Measurements from ENCODE around the gene DNAJC9.

Gene DNAJC9

GRCh38 chr10:73244866-73245477, 2.1 kb downstream of the DNAJC9 start:
- TF ChIP-seq, protein P1, sequence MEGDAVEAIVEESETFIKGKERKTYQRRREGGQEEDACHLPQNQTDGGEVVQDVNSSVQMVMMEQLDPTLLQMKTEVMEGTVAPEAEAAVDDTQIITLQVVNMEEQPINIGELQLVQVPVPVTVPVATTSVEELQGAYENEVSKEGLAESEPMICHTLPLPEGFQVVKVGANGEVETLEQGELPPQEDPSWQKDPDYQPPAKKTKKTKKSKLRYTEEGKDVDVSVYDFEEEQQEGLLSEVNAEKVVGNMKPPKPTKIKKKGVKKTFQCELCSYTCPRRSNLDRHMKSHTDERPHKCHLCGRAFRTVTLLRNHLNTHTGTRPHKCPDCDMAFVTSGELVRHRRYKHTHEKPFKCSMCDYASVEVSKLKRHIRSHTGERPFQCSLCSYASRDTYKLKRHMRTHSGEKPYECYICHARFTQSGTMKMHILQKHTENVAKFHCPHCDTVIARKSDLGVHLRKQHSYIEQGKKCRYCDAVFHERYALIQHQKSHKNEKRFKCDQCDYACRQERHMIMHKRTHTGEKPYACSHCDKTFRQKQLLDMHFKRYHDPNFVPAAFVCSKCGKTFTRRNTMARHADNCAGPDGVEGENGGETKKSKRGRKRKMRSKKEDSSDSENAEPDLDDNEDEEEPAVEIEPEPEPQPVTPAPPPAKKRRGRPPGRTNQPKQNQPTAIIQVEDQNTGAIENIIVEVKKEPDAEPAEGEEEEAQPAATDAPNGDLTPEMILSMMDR (conservative IDR thresholded peaks at IDR 0.05; ENCODE audit: low read depth): no peak
- DNase-seq (ENCODE audit: low spot score): no peak
- H3K27ac ChIP-seq: no peak overlapping the region
- CTCF ChIA-PET: interaction anchor here (0.6 kb wide), 1 partner anchor 40 kb away, joined by 3 read pairs; no protein-coding TSS in a partner anchor
- POLR2A ChIA-PET (ENCODE audit: low non-redundant PET): no interaction called here

DNA sequence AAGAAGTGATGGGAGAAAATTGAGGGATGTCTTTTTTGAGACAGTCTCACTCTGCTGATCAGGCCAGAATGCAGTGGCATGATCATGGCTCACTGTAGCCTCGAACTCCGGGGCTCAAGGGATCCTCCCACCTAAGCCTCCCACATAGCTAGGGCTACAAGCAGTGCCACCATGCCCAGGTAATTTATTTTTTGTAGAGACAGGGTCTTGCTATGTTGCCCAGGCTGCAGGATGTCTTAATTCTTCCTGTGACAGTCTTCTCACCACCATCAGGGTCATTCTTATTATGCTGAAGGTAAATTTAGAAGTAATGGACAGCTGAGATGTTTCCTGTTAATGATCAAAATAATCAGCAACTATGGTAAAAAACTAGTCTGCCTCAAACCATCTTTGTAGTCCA, 7.1 kb downstream of the DNAJC9 start:
- ChIA-PET POLR2A (ENCODE audit: low non-redundant PET) (no interaction called here), CTCF (interaction anchor here (0.6 kb wide), 1 partner anchor 94 kb away, joined by 3 read pairs; no protein-coding TSS in a partner anchor)
- no peak overlapping the region for H3K27ac ChIP-seq
- no peak for DNase-seq (ENCODE audit: low spot score)
- TF ChIP-seq, protein P1 (conservative IDR thresholded peaks at IDR 0.05; ENCODE audit: low read depth): no peak

- ChIA-PET POLR2A (ENCODE audit: low non-redundant PET) (no interaction called here), CTCF (no interaction called here)
- TF ChIP-seq, protein P1 (conservative IDR thresholded peaks at IDR 0.05; ENCODE audit: low read depth): no peak
- no peak overlapping the region for H3K27ac ChIP-seq
- DNase-seq (ENCODE audit: low spot score): no peak
Observed at GRCh38 chr10:73238990-73239566, 8.0 kb downstream of the DNAJC9 start.

DNA sequence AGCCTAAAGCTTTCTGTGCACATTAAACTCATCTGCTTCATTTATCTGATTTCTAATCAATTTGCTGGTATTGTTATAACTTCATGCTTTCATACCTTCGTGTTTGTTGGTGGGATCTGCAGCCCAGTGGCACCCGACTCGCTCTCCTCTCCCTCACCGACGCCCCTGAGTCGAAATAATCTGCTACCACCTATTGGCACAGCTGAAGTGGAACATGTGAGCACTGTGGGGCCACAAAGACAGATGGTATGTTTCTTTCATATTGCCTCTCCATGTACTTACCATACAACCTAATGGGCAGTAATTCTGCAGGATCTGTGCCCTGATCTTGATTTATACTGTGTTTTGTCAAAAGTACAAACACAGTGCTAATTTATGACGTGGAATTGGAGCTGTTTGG, 12.4 kb downstream of the DNAJC9 start:
- CTCF ChIA-PET: no interaction called here
- TF ChIP-seq, protein P1 (conservative IDR thresholded peaks at IDR 0.05; ENCODE audit: low read depth): no peak
- no peak overlapping the region for H3K27ac ChIP-seq
- POLR2A ChIA-PET (ENCODE audit: low non-redundant PET): no interaction called here
- DNase-seq (ENCODE audit: low spot score): no peak

DNA sequence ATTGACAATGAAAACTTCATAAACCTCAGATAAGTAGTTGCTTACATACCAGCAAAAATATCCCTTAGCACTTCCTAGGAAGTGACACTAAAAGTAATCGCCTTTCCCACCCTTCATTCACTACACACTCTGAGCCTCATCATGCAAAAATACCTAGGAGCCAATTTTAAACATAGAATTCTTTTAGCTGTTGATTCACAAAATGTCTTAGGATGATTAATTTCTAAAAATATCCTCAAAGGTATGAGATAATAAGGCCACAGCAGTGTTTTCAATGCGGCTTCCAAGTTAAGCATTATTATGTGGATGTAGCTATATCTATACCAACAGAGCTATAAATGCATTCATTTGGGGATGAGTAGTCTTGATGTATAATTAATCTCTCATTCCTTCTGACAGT, 13.2 kb downstream of the DNAJC9 start:
- CTCF ChIA-PET: no interaction called here
- TF ChIP-seq, protein P1 (conservative IDR thresholded peaks at IDR 0.05; ENCODE audit: low read depth): no peak
- POLR2A ChIA-PET (ENCODE audit: low non-redundant PET): no interaction called here

GRCh38 chr10:73232887-73233286, 14.2 kb downstream of the DNAJC9 start:
- ChIA-PET POLR2A (ENCODE audit: low non-redundant PET) (no interaction called here), CTCF (interaction anchor here (0.5 to 1.5 kb wide), 2 partner anchors 10 to 340 kb away, joined by 3 to 5 read pairs; no protein-coding TSS in a partner anchor)
- no peak for DNase-seq (ENCODE audit: low spot score)
- H3K27ac ChIP-seq: no peak overlapping the region
- TF ChIP-seq, protein P1 (conservative IDR thresholded peaks at IDR 0.05; ENCODE audit: low read depth): no peak

More for the DNA sequence above, 13.2 kb downstream of the DNAJC9 start:
- DNase-seq (ENCODE audit: low spot score): no peak
- H3K27ac ChIP-seq: no peak overlapping the region
